ENCODE data around the gene AZIN2. TPM values are rescaled to one million over a fixed set of nuclear protein-coding genes. Genes with fewer than 3 reads are reported as not detected.

Gene AZIN2
- total and polyA plus RNA-seq, 9 of the 15 experiments (the other 6 are each of a cell fraction or from before 2014, with no cell fraction given), result 0.06 to 0.91 (median 0.42) TPM; not detected in 2

GRCh38 chr1:33148615-33149014 lies 67.7 kb downstream of the AZIN2 start:
- POLR2A ChIA-PET, result no interaction called here

More at GRCh38 chr1:33148615-33149014, 67.7 kb downstream of the AZIN2 start:
- no peak for TF ChIP-seq IRF9 (tag; IDR thresholded peaks at IDR 0.05)
- TF ChIP-seq NFATC3 (IDR thresholded peaks at IDR 0.05), result no peak
- no peak for TF ChIP-seq ZNF3 (CRISPR knock-in tag; IDR thresholded peaks at IDR 0.05)
- peak; percentile 32 for TF ChIP-seq RBM25 (IDR thresholded peaks at IDR 0.05; ENCODE audit: low read depth, low read length, severe bottlenecking)
- no peak for TF ChIP-seq HNRNPUL1 (IDR thresholded peaks at IDR 0.05; ENCODE audit: low read length)
- no peak for TF ChIP-seq CXXC5 (CRISPR knock-in tag; IDR thresholded peaks at IDR 0.05)
- Histone ChIP-seq H3K9ac (ENCODE audit: insufficient read depth in 1 of 2, low read depth in 2 of 2, low read length in 2 of 2) (no peak overlapping the region), H2AFZ (ENCODE audit: low read depth, low read length) (no peak overlapping the region), H3K27me3 (ENCODE audit: control insufficient read depth in 2 of 2, insufficient read depth in 2 of 2, low read length in 2 of 2) (peaks cover 7 to 24% of the 10 kb centered on the region in 2 experiments; a peak in 4 of 5 replicates), H3K9me3 (replicated peaks; ENCODE audit: control insufficient read depth, insufficient read depth, low read depth, low read length) (no peaks in the 10 kb centered on the region), H3K4me3 (no peak overlapping the region), H3K4me2 (ENCODE audit: insufficient read depth, low read length) (no peak overlapping the region), H4K20me1 (replicated peaks; ENCODE audit: control insufficient read depth, insufficient read depth, low read length) (no peaks in the 10 kb centered on the region), H3K27ac (ENCODE audit: extremely low read depth, low read depth, low read length) (no peak overlapping the region), H3K9me1 (ENCODE audit: control insufficient read depth, insufficient read depth, low read length) (no peaks in the 10 kb centered on the region), H3K4me1 (replicated peaks in 1 of 2; ENCODE audit: control insufficient read depth in 2 of 2, insufficient read depth in 2 of 2, low read length in 2 of 2) (peaks cover 2 to 5% of the 10 kb centered on the region in 2 experiments; a peak in 4 of 5 replicates), H3K36me3 (ENCODE audit: control insufficient read depth, insufficient read depth, low read length) (no peaks in the 10 kb centered on the region), H3K79me2 (ENCODE audit: control insufficient read depth, insufficient read depth, low read length) (no peaks in the 10 kb centered on the region)
- no peak for DNase-seq (ENCODE audit: extremely low read depth in 1 of 4, low spot score in 3 of 4)
- in situ Hi-C loops (cut with MboI) (no loop called here), intact Hi-C loops (cut with micrococcal nuclease) (no loop called here)
- BruUV-seq (replicated peaks), result no TSS peak
- FAIRE-seq, result no peak
- CTCF ChIA-PET (ENCODE audit: low intra/inter-chr PET ratio), result no interaction called here
- WGBS (ENCODE audit: insufficient coverage, low coverage, missing lambda C conversion rate), result 5% methylated on average over 3 of the region's 3 CpGs
- ATAC-seq, result no peak

All from K562 (cell line).